H9 (cell line): Measurements from ENCODE around the gene NRP1. TPM values are rescaled to one million over a fixed set of nuclear protein-coding genes. Genes with fewer than 3 reads are reported as not detected.

ENCODE experiments used
- DNase-seq: peaks from one replicate; pipeline ENCODE4 v3.0.0-alpha.2; 2017
- H2AFZ ChIP-seq: one replicate; pipeline ENCODE4 v1.6.1; 2013; ENCODE audit warnings: mild to moderate bottlenecking, low read length, control low read depth, moderate library complexity
- H2AK5ac ChIP-seq: 2 replicates; pipeline ENCODE4 v1.6.1; 2013; ENCODE audit warnings: low read length, control low read depth, mixed read lengths; ENCODE audit not compliant: insufficient read length
- H2BK120ac ChIP-seq: one replicate; pipeline ENCODE4 v1.6.1; 2013; ENCODE audit warnings: low read depth, mild to moderate bottlenecking, low read length, control low read depth, inconsistent platforms; ENCODE audit not compliant: poor library complexity, severe bottlenecking
- H2BK12ac ChIP-seq: 2 replicates; pipeline ENCODE4 v1.6.1; 2013; ENCODE audit warnings: low read length, control low read depth, mixed read lengths, low read depth; ENCODE audit not compliant: insufficient read length
- H2BK15ac ChIP-seq: 2 replicates; pipeline ENCODE4 v1.6.1; 2013; ENCODE audit warnings: low read depth, low read length, control low read depth
- H2BK20ac ChIP-seq: one replicate; pipeline ENCODE4 v1.6.1; 2013; ENCODE audit warnings: low read depth, mild to moderate bottlenecking, low read length, control low read depth, inconsistent platforms; ENCODE audit not compliant: poor library complexity, severe bottlenecking
- H2BK5ac ChIP-seq: 2 replicates; pipeline ENCODE4 v1.6.1; 2013; ENCODE audit warnings: low read length, control low read depth, mixed read lengths; ENCODE audit not compliant: insufficient read length
- H3K14ac ChIP-seq: 2 replicates; pipeline ENCODE4 v1.6.1; 2013; ENCODE audit warnings: low read length, control low read depth; ENCODE audit not compliant: insufficient read depth
- H3K18ac ChIP-seq: 2 replicates; pipeline ENCODE4 v1.6.1; 2013; ENCODE audit warnings: low read depth, mild to moderate bottlenecking, mixed read lengths, low read length, control low read depth; ENCODE audit not compliant: insufficient read length
- H3K23ac ChIP-seq: 2 replicates; pipeline ENCODE4 v1.6.1; 2013; ENCODE audit warnings: low read length, control low read depth, mixed read lengths, low read depth; ENCODE audit not compliant: insufficient read length
- H3K23me2 ChIP-seq: 2 replicates; pipeline ENCODE4 v1.6.1; 2013; ENCODE audit warnings: low read depth, mild to moderate bottlenecking, mixed read lengths, low read length, control low read depth; ENCODE audit not compliant: insufficient read length, poor library complexity, severe bottlenecking
- H3K27ac ChIP-seq: 2 replicates; pipeline ENCODE4 v1.5.1; 2013; ENCODE audit warnings: low read length, control low read depth, mixed read lengths, low read depth; ENCODE audit not compliant: insufficient read length
- H3K27me3 ChIP-seq: 2 replicates; pipeline ENCODE4 v1.6.1; 2013; ENCODE audit warnings: low read length, control low read depth, inconsistent platforms; ENCODE audit not compliant: insufficient read depth
- H3K4ac ChIP-seq: 2 replicates; pipeline ENCODE4 v1.6.1; 2013; ENCODE audit warnings: low read depth, mild to moderate bottlenecking, control low read depth, inconsistent platforms, low read length, moderate library complexity
- H3K4me1 ChIP-seq: 2 replicates; pipeline ENCODE4 v1.6.1; 2013; ENCODE audit warnings: low read length, control low read depth, inconsistent platforms; ENCODE audit not compliant: insufficient read depth
- H3K4me2 ChIP-seq: 2 replicates; pipeline ENCODE4 v1.6.1; 2013; ENCODE audit warnings: low read length, control low read depth, mixed read lengths; ENCODE audit not compliant: insufficient read length, insufficient read depth
- H3K56ac ChIP-seq: 2 replicates; pipeline ENCODE4 v1.6.1; 2013; ENCODE audit warnings: low read depth, mild to moderate bottlenecking, mixed read lengths, low read length, control low read depth; ENCODE audit not compliant: insufficient read length
- H3K79me1 ChIP-seq: 2 replicates; pipeline ENCODE4 v1.6.1; 2013; ENCODE audit warnings: low read depth, mild to moderate bottlenecking, moderate library complexity, low read length, control low read depth, inconsistent platforms; ENCODE audit not compliant: insufficient read depth, poor library complexity, severe bottlenecking
- H3K79me2 ChIP-seq: 2 replicates; pipeline ENCODE4 v1.6.1; 2013; ENCODE audit warnings: low read length, control low read depth, inconsistent platforms; ENCODE audit not compliant: insufficient read depth
- H3K9ac ChIP-seq: 2 replicates; pipeline ENCODE4 v1.6.1; 2013; ENCODE audit warnings: low read length, control low read depth, mixed read lengths; ENCODE audit not compliant: insufficient read length; ENCODE audit errors: extremely low read depth
- H3K9me3 ChIP-seq: one replicate; pipeline ENCODE4 v1.6.1; 2013; ENCODE audit warnings: low read depth, low read length, inconsistent platforms; ENCODE audit not compliant: control insufficient read depth
- H3T11ph ChIP-seq: one replicate; pipeline ENCODE4 v1.6.1; 2013; ENCODE audit warnings: mild to moderate bottlenecking, low read length, control low read depth, inconsistent platforms
- H4K20me1 ChIP-seq: one replicate; pipeline ENCODE4 v1.6.1; 2013; ENCODE audit not compliant: control insufficient read depth, insufficient read length, insufficient read depth
- H4K5ac ChIP-seq: 2 replicates; pipeline ENCODE4 v1.6.1; 2013; ENCODE audit warnings: low read depth, mild to moderate bottlenecking, mixed read lengths, low read length, control low read depth; ENCODE audit not compliant: insufficient read length
- H4K8ac ChIP-seq: replicated peaks from 2 replicates; pipeline ENCODE4 v1.6.1; 2013; ENCODE audit warnings: low read length, control low read depth, mixed read lengths, low read depth; ENCODE audit not compliant: insufficient read length
- H4K91ac ChIP-seq: 2 replicates; pipeline ENCODE4 v1.6.1; 2013; ENCODE audit warnings: low read depth, mild to moderate bottlenecking, moderate library complexity, mixed read lengths, low read length, control low read depth; ENCODE audit not compliant: insufficient read length
- H3K27ac Mint-ChIP-seq, 3 experiments: 2 replicates in 2 of 3; 3 replicates in 1 of 3; pipeline ENCODE4 v1.8.0; 2020 to 2021; ENCODE audit warnings: mixed read lengths in 3 of 3, mild to moderate bottlenecking in 1 of 3, moderate library complexity in 1 of 3
- H3K27me3 Mint-ChIP-seq: 2 replicates; pipeline ENCODE4 v1.8.0; 2021; ENCODE audit warnings: low read depth, mild to moderate bottlenecking, moderate library complexity, mixed read lengths
- H3K36me3 Mint-ChIP-seq, 3 experiments: 2 replicates in 2 of 3; 3 replicates in 1 of 3; pipeline ENCODE4 v1.8.0; 2020 to 2021; ENCODE audit warnings: low read depth in 3 of 3, mixed read lengths in 3 of 3; ENCODE audit not compliant: insufficient read depth in 1 of 3
- H3K4me1 Mint-ChIP-seq, 2 experiments: 2 replicates each; pipeline ENCODE4 v1.8.0; 2020; ENCODE audit warnings: mixed read lengths in 2 of 2
- H3K4me3 Mint-ChIP-seq, 2 experiments: 2 replicates in 1 of 2; 3 replicates in 1 of 2; pipeline ENCODE4 v1.8.0; 2020 to 2021; ENCODE audit warnings: mild to moderate bottlenecking in 2 of 2, mixed read lengths in 2 of 2, moderate library complexity in 1 of 2
- H3K9me3 Mint-ChIP-seq, 2 experiments: 2 replicates in 1 of 2; 3 replicates in 1 of 2; pipeline ENCODE4 v1.8.0; 2020; ENCODE audit warnings: mild to moderate bottlenecking in 2 of 2, mixed read lengths in 2 of 2, moderate library complexity in 1 of 2
- total RNA-seq: library from RNA; stranded (reverse); gene quantifications from 2 replicates; pipeline ENCODE4 v1.2.1, GENCODE V29; 2021
- TF ChIP-seq, protein P1 (sequence below): fragments of 200-600 bp; sonication (generic); conservative IDR thresholded peaks from 3 replicates; pipeline ENCODE4 v1.8.0; 2021; ENCODE audit warnings: antibody characterized with exemption, mild to moderate bottlenecking

The NRP1 gene
- total RNA-seq, 1 experiment from 2014 or later, result 4.6 TPM

DNA sequence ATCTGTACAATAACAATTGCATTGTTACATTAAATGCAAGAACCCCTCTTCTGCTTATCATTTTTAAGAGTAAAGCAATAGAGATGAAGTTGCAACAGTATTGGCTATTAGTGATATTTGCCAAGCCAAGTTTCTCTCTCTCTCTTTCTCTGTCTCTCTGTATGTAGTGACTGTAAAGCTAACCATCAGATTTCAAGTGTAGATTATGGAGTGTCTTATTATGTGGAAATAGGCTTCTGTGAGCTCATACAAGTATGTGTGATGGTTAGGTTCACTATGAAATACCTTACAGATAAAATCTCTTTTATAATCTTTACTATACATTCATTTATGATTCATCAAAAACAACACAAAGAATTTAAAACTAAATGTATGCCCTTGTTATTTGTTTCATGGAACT lies 28.6 kb upstream of the NRP1 start:
- H3K14ac ChIP-seq, result no peak overlapping the region
- H2BK120ac ChIP-seq, result no peak overlapping the region
- TF ChIP-seq, protein P1, sequence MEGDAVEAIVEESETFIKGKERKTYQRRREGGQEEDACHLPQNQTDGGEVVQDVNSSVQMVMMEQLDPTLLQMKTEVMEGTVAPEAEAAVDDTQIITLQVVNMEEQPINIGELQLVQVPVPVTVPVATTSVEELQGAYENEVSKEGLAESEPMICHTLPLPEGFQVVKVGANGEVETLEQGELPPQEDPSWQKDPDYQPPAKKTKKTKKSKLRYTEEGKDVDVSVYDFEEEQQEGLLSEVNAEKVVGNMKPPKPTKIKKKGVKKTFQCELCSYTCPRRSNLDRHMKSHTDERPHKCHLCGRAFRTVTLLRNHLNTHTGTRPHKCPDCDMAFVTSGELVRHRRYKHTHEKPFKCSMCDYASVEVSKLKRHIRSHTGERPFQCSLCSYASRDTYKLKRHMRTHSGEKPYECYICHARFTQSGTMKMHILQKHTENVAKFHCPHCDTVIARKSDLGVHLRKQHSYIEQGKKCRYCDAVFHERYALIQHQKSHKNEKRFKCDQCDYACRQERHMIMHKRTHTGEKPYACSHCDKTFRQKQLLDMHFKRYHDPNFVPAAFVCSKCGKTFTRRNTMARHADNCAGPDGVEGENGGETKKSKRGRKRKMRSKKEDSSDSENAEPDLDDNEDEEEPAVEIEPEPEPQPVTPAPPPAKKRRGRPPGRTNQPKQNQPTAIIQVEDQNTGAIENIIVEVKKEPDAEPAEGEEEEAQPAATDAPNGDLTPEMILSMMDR, result no peak
- H2BK5ac ChIP-seq, result no peak overlapping the region
- no peak overlapping the region for H4K8ac ChIP-seq
- no peak overlapping the region for H2BK12ac ChIP-seq
- H3K36me3 Mint-ChIP-seq, result peaks cover 0 to 4% (median 2%) of the 10 kb centered on the region in 3 experiments; a peak in 3 of 7 replicates
- no peaks in the 10 kb centered on the region for H3K27me3 ChIP-seq
- no peak overlapping the region for H3K27ac ChIP-seq
- no peak overlapping the region for H2BK20ac ChIP-seq
- no peaks in the 10 kb centered on the region for H4K20me1 ChIP-seq
- H3K4me3 Mint-ChIP-seq, result no peak overlapping the region
- no peaks in the 10 kb centered on the region for H3K79me1 ChIP-seq
- H3K23me2 ChIP-seq, result no peaks in the 10 kb centered on the region
- no peaks in the 10 kb centered on the region for H3K4me1 ChIP-seq
- H3K79me2 ChIP-seq, result no peaks in the 10 kb centered on the region
- H3K27me3 Mint-ChIP-seq, result peaks cover 1% of the 10 kb centered on the region; the same call in 1 of the 2 replicates
- no peak overlapping the region for H4K5ac ChIP-seq
- no peak overlapping the region for H4K91ac ChIP-seq
- H2AK5ac ChIP-seq, result no peak overlapping the region
- no peak overlapping the region for H2AFZ ChIP-seq
- H3K9me3 Mint-ChIP-seq, result peaks cover 5 to 7% of the 10 kb centered on the region in 2 experiments; a peak in 4 of 5 replicates
- H3K4me1 Mint-ChIP-seq, result no peaks in the 10 kb centered on the region
- no peak overlapping the region for H3K18ac ChIP-seq
- no peak overlapping the region for H3K23ac ChIP-seq
- no peak overlapping the region for H2BK15ac ChIP-seq
- no peak overlapping the region for H3T11ph ChIP-seq
- H3K4ac ChIP-seq, result no peak overlapping the region
- no peak overlapping the region for H3K4me2 ChIP-seq
- no peak for DNase-seq
- no peak overlapping the region for H3K9ac ChIP-seq
- no peaks in the 10 kb centered on the region for H3K9me3 ChIP-seq
- H3K56ac ChIP-seq, result no peak overlapping the region
- no peak overlapping the region for H3K27ac Mint-ChIP-seq
